NCI-H128 (cell line): ENCODE results near the gene SUMO4.

ENCODE experiments used
- DNase-seq: peaks from one replicate; lab custom pipeline; 2025; ENCODE audit not compliant: unreplicated experiment; lab: John Stamatoyannopoulos, UW

Gene SUMO4

DNA sequence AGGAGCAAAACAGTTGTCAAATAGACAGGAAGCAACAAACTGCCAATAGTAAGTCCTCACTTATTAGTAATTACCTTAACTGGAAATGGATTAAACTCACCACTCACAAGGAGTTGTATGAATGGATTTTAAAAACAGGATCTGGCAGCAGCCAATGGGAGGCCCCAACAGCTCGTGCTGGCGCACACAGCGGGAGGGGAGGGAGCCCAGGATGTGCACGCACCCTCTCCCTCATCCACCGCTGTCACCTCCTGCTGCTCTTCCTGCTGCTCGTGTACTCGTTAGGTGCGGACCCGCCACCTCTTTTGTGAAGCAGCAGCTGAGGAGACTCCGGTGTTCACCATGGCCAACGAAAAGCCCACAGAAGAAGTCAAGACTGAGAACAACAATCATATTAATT lies at the start of gene SUMO4:
TSS of gene SUMO4 (plus strand) at position 213 of the 400 bp plus-strand sequence. CDS start at position 343, 130 bp downstream.
- no peak for DNase-seq

DNA sequence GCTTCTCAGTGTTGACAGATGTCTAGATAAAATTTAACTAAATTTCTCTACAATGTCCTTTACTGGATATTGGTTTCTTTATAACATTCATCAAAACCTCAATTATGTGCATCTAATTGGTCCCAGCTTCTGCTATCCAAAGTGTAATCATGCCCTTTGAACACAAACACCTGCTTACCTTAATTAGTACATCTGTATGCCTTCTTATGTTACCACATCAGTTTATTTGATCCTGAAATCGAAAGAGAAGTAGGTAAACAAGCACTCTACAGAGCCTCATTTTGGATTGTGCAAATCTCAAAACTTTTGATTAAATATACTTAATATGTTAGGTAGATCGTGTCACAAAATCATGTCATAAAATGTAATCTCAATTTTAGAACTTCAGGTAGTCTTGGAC lies 46.1 kb upstream of the SUMO4 start:
- DNase-seq, result no peak

DNA sequence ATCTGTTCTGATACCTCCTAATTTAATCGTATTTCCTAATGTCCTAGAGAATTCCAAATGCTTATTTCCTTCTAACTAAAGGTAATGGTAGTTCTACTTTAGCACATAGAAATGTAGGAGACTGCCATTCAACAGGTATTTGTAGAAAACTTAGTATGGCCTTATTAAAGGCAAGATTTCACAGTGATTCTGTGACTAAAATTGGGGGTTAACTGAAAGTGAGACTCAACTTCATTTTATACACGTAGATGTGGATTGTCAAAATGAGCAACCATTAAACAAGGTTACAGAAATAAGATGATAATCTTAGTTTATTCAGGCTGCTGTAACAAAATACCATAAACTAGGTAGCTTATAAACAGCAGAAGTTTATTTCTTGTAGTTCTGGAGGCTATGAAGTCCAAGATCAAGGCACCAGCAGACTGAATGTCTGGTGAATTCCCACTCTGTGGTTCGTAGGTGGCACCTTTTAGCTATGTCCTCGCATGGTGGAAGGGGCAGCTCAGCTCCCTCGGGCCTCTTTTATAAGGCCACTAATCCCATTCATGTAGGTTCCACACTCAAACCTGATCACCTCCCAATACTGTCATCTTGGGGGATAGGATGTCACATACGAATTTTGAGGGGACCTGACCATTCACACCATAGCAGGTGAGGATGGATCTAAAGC lies 43.8 kb upstream of the SUMO4 start:
- DNase-seq, result no peak

DNA sequence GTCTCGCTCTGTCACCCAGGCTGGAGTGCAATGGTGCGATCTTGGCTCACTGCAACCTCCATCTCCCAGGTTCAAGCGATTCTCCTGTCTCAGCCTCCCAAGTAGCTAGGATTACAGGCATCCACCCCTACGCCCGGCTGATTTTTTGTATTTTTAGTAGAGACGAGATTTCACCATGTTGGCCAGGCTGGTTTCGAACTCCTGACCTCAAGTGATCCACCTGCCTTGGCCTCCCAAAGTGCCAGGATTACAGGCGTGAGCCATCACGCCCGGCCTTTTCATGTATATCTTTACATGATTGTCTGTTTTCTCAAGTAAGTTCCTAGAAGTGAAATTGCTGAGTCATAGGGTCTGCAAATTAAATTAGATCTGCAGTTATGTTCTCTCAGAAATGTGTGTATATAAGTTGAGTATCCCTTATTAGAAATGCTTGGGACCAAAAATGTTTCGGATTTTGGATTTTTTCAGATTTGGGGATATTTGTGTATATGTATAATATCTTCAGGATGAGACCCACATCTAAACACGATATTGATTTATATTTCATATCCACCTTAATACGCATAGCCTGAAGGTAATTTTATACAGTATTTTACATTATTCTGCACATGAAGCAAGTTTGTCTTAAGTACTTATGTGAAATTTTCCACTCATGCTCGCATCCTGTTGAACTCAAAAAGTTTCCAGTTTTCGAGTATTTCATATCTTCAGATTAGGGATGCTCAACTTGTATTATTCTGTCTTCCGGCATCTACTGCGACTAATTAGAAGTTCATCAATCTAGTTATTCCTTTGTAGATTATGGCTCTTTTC lies 42.1 kb upstream of the SUMO4 start:
- no peak for DNase-seq

DNA sequence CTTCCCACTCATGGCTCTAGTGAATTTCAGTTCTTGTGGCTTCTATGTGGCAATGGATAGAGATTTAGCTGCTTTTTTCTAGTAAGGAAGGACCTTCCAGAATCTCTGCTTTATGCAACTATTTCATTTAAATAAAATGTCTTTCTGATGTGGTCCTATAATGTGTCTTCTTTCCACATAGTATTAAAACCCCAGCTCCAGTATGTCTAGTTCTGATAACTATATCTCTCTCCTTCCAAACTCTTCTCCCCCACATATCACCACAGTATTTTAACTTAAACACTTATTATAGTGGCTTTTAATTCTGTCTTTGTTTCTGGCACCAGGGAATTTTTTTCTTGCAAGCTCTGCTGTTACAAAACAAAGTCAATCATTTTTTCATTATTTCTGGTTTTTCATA lies 40.6 kb upstream of the SUMO4 start:
- no peak for DNase-seq

DNA sequence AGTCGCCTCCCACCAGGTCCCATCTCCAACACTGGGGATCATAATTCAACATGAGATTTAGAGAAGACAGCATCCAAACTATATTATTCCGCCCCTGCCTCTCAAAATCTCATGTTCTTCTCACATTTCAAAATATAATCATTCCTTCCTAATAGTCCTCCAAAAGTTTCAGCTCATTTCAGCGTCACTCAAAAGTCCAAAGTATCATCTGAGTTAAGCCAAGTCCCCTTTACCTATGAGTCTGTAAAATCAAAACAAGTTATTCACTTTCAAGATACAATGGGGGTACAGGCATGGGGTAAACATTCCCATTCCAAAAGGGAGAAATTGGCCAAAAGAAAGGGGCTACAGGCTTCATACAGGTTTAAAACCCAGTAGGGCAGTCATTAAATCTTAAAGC lies 39.5 kb upstream of the SUMO4 start:
- DNase-seq, result no peak

DNA sequence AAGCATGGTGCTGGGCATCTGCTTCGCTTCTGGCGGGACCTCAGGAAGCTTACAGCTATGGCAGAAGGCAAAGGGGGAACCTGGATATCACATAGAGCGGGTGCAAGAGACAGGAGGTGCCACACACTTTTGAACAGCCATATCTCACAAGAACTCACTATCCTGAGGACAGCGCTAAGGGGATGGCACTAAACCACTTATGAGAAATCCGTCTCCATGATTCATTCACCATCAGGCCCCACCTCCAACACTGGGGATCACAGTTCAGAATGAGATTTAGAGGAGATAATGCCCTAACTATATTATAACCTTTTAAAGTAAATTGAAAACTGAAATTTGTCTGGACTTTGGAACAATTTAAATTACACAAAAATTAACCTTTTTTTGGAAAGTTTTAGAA lies 37.8 kb upstream of the SUMO4 start:
- DNase-seq, result no peak

DNA sequence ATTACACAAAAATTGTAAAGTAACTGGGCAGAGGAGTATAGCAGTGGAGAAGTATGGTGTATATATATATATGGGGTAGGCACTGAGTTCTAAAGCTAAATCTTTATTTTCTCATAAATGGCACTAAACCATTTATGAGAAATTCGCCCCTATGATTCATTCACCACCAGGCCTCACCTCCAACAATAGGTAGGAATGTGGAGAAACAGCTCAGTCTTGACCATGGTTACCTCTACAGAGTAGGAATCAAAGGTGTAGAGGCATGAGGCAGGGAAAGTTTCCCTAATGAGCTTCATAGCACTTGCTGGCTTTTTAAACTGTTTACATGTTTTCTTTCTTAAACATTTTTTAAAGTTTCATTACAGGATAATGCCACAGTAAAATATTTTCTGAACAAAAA lies 36.9 kb upstream of the SUMO4 start:
- DNase-seq, result no peak

DNA sequence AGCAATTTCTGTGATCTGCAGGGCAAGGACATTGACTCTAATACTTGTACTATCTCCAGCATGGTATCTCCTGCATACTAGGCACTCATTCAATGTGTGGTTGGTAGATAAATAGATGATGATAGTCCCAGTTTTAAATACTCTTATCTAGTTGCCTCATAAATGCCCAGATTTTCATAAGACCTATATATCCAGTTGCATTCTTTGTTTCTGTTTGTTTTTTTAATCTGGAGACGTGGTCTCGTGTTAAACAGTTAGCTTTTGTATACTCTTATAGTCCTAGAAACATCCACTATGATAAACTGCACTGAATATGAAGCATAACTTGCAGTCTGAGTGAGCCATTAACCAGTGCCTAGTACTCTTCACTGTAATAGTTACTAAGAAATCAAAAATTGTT lies 35.5 kb upstream of the SUMO4 start:
- no peak for DNase-seq

DNA sequence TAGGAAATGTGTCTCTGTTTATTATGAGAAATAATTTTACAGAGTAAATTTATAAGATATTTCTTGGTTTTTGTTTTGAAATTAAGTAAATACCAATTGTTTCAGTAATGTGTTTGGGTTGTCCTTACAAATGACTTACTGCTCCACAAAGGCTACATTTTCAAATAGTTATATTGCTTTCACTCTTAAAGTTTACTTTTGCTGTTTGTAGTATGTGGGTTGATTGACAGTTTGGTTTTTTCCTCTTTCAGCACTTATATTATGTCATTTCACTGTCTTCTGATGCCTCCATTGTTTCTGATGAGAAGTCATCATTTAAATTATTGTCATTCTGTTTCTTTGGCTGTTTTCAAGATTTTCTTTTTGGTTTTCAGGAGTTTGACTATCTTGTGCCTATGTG lies 34.9 kb upstream of the SUMO4 start:
- DNase-seq, result no peak

DNA sequence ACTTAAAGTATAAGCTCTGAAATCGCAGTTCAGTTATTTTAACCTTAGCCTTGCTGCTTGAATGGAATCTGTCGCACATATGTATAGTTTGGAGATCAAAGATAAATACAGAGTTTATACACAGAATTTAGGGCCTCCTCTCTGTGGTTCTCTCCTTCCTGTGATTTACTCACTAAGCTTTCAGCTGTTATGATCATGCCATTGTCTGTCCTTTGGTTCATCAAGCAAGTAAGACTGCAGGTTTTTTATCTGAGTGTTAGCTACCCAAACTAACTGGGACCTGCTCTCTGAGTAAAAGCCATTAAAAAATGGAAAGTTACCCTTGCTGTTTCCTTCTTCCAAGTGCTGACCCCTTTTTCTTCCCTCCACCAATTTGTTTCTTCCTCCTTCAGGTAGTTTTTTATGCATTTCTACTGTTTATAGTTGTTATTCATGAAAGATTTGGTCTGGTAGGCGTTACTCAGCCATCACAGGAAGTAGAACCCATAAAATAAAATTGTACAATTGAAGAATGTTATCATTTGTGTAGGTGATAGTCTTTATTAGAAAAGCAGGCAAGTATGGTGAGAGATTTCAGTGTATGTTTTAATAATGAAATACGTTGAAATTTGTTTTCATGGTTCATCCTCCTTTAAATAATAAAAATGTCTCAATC lies 33.7 kb upstream of the SUMO4 start:
- DNase-seq, result no peak

DNA sequence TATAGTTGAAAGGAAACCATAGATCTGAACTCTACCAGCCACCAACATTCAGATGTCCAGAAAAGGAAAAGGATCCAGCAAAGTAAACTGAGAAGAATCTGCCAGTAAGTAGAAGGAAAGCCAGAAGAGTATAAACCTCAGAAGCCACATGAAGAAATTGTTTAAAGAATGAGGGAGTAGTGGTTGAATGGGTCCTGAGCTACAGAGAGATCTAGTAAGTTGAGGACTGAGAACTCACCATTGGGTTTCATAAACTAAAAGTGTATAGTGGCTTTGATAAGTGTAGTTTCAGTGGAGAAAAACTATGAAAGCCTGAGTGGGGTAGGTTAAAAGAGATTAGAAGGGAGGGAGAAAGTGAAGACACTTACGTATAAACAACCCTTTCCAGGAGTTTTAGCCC lies 32.0 kb upstream of the SUMO4 start:
- no peak for DNase-seq

DNA sequence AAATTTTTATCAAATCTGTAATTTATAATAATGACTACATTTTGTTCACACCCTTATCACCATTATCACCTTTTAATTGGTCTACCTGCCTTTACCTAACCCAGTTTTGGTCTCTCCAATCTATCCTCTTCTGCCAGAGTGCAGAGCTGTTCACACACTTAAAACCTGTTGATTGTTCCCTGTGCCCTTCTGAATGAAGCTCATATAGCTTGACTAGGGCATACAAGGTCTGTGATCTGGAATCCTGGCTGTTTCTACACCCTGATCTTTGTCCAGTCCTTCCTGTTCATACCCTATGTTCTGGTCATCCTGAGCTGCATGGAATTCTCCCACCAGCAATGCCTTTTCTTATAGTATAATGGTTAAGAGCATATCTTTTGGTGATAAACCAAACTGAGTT lies 28.9 kb upstream of the SUMO4 start:
- no peak for DNase-seq

DNA sequence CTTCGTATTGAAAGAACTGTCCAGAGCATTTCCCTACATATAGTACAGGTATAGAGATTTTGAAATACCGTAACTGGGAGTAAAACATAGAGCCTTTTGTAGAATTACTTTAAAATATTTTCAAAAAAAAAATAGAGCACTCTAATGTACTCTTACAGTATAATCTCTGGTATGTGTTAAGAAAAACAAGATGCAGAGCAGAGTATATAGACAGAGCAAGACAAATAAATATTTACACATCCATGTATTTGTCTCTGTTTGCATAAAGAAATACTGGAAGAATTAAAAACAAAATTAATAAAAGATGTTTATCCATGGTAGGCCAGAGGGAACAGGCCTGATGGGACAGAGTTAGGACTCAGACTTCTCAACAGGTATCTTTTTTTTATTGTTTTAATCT lies 28.0 kb upstream of the SUMO4 start:
- no peak for DNase-seq

DNA sequence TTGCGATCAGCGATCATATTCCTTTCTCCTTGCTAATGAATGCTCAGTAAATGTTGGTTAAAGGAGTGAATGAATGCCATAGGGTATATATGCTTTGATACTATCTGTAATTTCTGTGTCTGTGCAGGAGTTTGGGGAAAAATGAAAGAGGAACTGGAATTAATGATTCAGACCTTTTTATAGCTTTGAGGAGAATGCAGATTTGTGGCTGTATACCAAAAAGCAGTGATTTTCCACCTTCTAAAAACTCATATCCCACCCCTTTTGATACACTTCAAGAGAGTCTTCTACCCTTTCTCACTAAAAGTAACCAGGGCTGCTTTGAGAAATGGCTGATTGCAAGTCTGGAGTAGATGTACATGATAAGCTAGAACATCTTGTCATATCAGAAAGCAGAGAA lies 26.6 kb upstream of the SUMO4 start:
- DNase-seq, result no peak

DNA sequence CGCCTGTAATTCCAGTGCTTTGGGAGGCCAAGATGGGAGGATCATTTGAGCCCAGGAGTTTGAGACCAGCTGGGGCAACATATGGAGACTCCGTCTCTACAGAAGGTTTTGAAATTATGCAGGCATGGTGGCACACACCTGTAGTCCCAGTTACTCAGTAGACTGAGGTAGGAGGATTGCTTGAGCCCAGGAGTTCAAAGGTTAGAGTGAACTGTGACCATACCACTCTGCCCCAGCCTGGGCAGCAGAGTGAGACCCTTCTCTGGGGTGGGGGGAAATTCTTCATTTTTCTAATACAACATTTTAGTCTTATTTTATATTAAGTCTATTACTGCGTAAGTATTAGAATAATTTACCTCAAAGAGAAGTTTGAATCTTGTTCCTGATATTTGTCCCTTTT lies 20.1 kb upstream of the SUMO4 start:
- DNase-seq, result no peak

DNA sequence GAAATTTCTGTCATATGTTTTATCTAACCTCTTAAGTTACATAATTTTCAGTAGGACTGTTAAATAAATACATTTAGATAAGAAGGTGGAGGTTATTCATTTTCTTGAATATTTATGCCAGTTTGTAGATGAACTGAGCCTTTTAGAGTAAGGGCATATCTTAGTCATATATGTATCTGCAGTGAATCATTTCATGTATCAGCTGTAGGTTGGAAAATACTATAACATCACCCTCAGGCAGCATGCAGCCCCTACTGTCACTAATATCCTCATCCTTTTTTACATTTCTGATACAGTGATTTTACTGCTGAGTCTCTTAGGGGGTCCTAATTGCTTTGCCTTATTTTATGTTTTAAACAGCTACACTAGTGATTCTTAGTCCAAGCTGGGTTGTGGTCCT lies 19.5 kb upstream of the SUMO4 start:
- DNase-seq, result no peak

DNA sequence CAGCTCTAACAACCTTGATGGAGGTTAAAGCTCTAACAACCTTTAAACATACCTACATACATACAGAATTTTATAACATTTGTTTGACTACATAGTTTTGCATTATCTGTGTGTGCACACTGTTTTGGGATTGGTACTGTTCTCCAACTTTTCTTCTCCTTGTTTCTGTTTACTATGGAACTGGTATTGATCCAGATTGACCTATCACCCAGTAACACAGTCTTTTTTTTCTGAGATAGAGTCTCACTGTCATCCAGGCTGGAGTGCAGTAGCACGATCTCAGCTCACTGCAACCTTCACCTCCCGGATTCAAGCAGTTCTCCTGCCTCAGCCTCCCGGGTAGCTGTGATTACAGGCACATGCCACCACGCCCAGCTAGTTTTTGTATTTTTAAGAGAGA lies 16.7 kb upstream of the SUMO4 start:
- DNase-seq, result no peak

DNA sequence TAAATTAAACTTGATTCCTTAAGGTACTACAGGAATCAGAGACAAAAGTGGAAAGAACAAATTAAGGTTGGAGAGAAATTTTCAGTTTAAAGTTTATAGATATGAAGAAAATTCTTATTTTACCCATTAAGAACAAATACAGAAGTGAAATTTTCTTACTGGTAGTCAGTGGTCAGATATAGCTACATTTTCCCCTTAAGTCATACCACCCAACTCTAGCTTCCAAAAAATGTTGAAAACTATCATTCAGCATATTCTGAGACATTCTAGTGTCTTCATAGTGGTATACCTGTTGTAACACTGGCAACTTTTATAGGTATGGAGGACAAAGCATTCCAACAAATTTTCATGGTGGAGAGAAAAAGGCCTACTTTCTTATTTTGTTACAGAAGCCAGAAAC lies 15.6 kb upstream of the SUMO4 start:
- no peak for DNase-seq

DNA sequence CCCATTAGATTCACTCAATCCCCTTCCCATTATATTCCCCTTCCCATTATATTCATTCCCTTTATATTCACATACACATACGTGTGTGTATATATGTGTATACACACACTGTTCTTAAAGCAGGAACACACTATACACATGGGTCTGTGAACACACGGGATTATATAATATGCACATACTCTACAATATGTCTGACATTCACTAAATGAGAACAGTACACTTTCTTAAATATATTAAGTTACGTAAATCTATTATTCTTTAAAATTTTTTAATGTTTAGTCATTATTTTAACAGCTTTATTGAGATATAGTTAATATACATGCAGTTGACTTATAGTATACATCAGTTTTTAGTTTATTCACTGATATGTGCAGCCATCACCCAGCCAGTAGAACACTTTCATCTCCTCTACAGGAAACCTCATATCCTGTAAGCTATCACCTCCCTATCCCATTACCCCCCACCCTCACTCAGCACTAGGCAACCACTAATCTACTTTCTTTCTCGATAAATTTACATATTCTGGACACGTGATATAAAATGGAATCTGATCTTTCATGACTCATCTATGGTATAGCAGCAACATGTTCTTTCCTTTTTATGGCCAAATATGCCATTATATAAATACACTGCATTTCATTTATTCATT lies 13.9 kb upstream of the SUMO4 start:
- no peak for DNase-seq

DNA sequence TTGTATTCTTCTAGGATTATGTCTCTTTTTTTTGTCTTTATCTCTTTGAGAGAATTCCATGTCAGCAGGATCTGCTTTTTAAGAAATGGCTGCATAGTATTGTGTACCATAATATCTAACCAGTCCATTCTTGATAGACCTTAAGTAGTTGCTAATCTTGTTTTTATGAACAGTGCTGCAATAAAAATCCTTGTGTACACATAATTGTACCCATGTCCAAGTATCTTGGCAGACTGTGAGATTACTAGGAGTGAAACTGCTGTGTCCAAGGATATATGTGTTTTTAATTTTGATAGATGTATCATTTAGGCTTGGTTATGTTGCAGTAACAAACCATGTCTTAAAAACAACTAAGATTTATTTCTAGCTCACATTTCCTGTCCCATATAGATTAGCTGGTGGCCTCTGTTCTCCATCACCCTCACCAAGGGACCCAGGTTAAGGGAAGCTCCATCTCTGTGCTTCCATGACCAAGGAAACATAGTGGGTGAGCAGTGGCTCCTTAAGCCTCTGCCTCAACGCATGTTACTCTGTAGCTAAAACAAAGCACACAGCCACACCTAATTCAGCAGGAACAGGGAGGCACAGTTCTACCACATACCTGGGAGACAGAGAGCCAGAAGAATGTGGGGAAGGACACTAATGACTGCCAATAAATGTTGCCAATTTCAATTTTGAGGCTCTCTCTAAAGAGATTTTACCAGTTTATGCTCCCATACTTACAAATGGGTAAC lies 12.1 kb upstream of the SUMO4 start:
- no peak for DNase-seq
